CD14-positive monocyte (primary cell): Measurements from ENCODE around the gene PDE4D. TPM values are rescaled to one million over a fixed set of nuclear protein-coding genes. Genes with fewer than 3 reads are reported as not detected.

ENCODE experiments used
- DNase-seq, 3 donors: peaks; one replicate each; pipeline ENCODE4 v3.0.0-alpha.2; 2011 to 2022
- H2AFZ ChIP-seq: 2 replicates; pipeline ENCODE4 v1.6.0; 2012; ENCODE audit warnings: mild to moderate bottlenecking, low read depth, low read length, inconsistent platforms; ENCODE audit not compliant: insufficient read depth, poor library complexity, severe bottlenecking
- H3K27ac ChIP-seq, 2 donors: 1 replicate in 1 of 2; 2 replicates in 1 of 2; pipeline ENCODE4 v1.5.1; 2012 to 2013; ENCODE audit warnings: low read length in 2 of 2, control low read depth in 1 of 2, inconsistent platforms in 1 of 2, low read depth in 1 of 2, mild to moderate bottlenecking in 1 of 2
- H3K27me3 ChIP-seq, 2 donors: one replicate each; pipeline versions ENCODE4 v1.6.0 to v1.6.1; 2011 to 2013; ENCODE audit warnings: low read length in 2 of 2; ENCODE audit not compliant: control insufficient read depth in 2 of 2, insufficient read depth in 2 of 2
- H3K36me3 ChIP-seq, 2 donors: replicated peaks in 1 of 2; 1 replicate in 1 of 2; 2 replicates in 1 of 2; pipeline versions ENCODE4 v1.5.1 to v1.6.1; 2012 to 2013; ENCODE audit warnings: low read length in 2 of 2, control low read depth in 1 of 2, inconsistent platforms in 1 of 2, mild to moderate bottlenecking in 1 of 2; ENCODE audit not compliant: insufficient read depth in 2 of 2, control insufficient read depth in 1 of 2
- H3K4me1 ChIP-seq, 2 donors: 1 replicate in 1 of 2; 2 replicates in 1 of 2; pipeline versions ENCODE4 v1.5.1 to v1.6.1; 2012 to 2013; ENCODE audit warnings: low read length in 2 of 2, control low read depth in 1 of 2, inconsistent platforms in 1 of 2, mild to moderate bottlenecking in 1 of 2, moderate library complexity in 1 of 2; ENCODE audit not compliant: insufficient read depth in 2 of 2, control insufficient read depth in 1 of 2
- H3K4me2 ChIP-seq: replicated peaks from 2 replicates; pipeline ENCODE3; 2012; ENCODE audit warnings: low read length, moderate library complexity, mild to moderate bottlenecking; ENCODE audit not compliant: poor library complexity, severe bottlenecking; ENCODE audit errors: extremely low read depth
- H3K4me3 ChIP-seq, 3 experiments: fragments of 200-600 bp in 1 of 3; sonication (generic) in 1 of 3; replicated peaks in 1 of 3; 1 replicate in 2 of 3; 2 replicates in 1 of 3; pipeline ENCODE4 v1.5.1; 2011 to 2013; ENCODE audit warnings: low read length in 3 of 3, mild to moderate bottlenecking in 3 of 3, control low read depth in 2 of 3, low read depth in 2 of 3, inconsistent platforms in 1 of 3, moderate library complexity in 1 of 3
- H3K79me2 ChIP-seq: 2 replicates; pipeline ENCODE4 v1.6.0; 2012; ENCODE audit warnings: mild to moderate bottlenecking, control low read depth, inconsistent platforms, low read length, moderate library complexity; ENCODE audit not compliant: insufficient read depth
- H3K9ac ChIP-seq: 2 replicates; pipeline ENCODE4 v1.6.0; 2017; ENCODE audit warnings: low read length, mild to moderate bottlenecking; ENCODE audit not compliant: insufficient read depth, poor library complexity, severe bottlenecking
- H3K9me3 ChIP-seq, 2 donors: replicated peaks in 1 of 2; 1 replicate in 1 of 2; 2 replicates in 1 of 2; pipeline versions ENCODE4 v1.5.1 to v1.6.1; 2012 to 2013; ENCODE audit warnings: low read length in 2 of 2, control low read depth in 1 of 2; ENCODE audit not compliant: control insufficient read depth in 1 of 2, insufficient read depth in 1 of 2
- H4K20me1 ChIP-seq: 2 replicates; pipeline ENCODE4 v1.6.0; 2012; ENCODE audit warnings: mild to moderate bottlenecking, low read length, control low read depth, moderate library complexity; ENCODE audit not compliant: insufficient read depth
- H3K27ac Mint-ChIP-seq, 7 donors: one replicate each; pipeline ENCODE4 v1.8.0; 2020; ENCODE audit warnings: mild to moderate bottlenecking in 7 of 7, mixed read lengths in 7 of 7, moderate library complexity in 6 of 7, inconsistent platforms in 2 of 7
- H3K27me3 Mint-ChIP-seq, 3 donors: one replicate each; pipeline ENCODE4 v1.8.0; 2021 to 2022; ENCODE audit warnings: low read depth in 3 of 3, mild to moderate bottlenecking in 3 of 3, mixed read lengths in 3 of 3, moderate library complexity in 3 of 3, inconsistent platforms in 1 of 3
- H3K36me3 Mint-ChIP-seq, 2 donors: one replicate each; pipeline ENCODE4 v1.8.0; 2020; ENCODE audit warnings: mixed read lengths in 2 of 2, inconsistent platforms in 1 of 2, mild to moderate bottlenecking in 1 of 2
- H3K4me1 Mint-ChIP-seq: one replicate; pipeline ENCODE4 v1.8.0; 2020; ENCODE audit warnings: mild to moderate bottlenecking, mixed read lengths
- H3K4me3 Mint-ChIP-seq, 2 donors: one replicate each; pipeline ENCODE4 v1.8.0; 2020; ENCODE audit warnings: mild to moderate bottlenecking in 2 of 2, mixed read lengths in 2 of 2, moderate library complexity in 1 of 2
- H3K9me3 Mint-ChIP-seq, 7 donors: one replicate each; pipeline ENCODE4 v1.8.0; 2020 to 2022; ENCODE audit warnings: mixed read lengths in 7 of 7, mild to moderate bottlenecking in 6 of 7, moderate library complexity in 6 of 7, inconsistent platforms in 2 of 7
- CTCF ChIP-seq: fragments of 200-600 bp; IDR thresholded peaks from one replicate; pipeline ENCODE4 v1.8.0; 2022; ENCODE audit warnings: antibody characterized with exemption, mild to moderate bottlenecking
- WGBS: methylation state at CpG from one replicate; pipeline ENCODE4 v1.1.5; 2013; ENCODE audit warnings: missing lambda C conversion rate; ENCODE audit not compliant: insufficient coverage; 5-methylcytosine and 5-hydroxymethylcytosine counted together
- intact Hi-C, 2 donors: fragments of 100-400 bp; cut with micrococcal nuclease; formaldehyde crosslinking; loops; one replicate each; pipeline versions ENCODE4 v1.15.0 to v1.15.1; 2023
- polyA plus RNA-seq, 3 donors: library from polyadenylated mRNA; depleted of rRNA in 1 of 3; unstranded in 2 of 3; stranded (reverse) in 1 of 3; fragments of 300-500 nt in 2 of 3; fragments of >200 nt in 1 of 3; fragmentation: Illumina TruSeq in 2 of 3; gene quantifications; 1 replicate in 2 of 3; 2 replicates in 1 of 3; pipeline ENCODE4 v1.2.3, GENCODE V29; 2012 to 2021

The PDE4D gene
- polyA plus RNA-seq, 3 donors = 1.9 to 3.4 (median 2.8) TPM

GRCh38 chr5:59433174-59433573 is 460.4 kb downstream of the PDE4D start:
- Mint-ChIP-seq H3K4me1 (no peaks in the 10 kb centered on the region), H3K4me3 (no peak overlapping the region), H3K9me3 (no peaks in the 10 kb centered on the region), H3K27me3 (no peaks in the 10 kb centered on the region), H3K27ac (no peak overlapping the region), H3K36me3 (peaks cover 4% of the 10 kb centered on the region in 2 donors)
- DNase-seq = no peak
- no peak overlapping the region for H3K9ac ChIP-seq
- H3K79me2 ChIP-seq = no peaks in the 10 kb centered on the region
- WGBS = no CpG with 5 or more reads among the region's 1 CpG
- no peak overlapping the region for H3K4me2 ChIP-seq
- H3K27me3 ChIP-seq = no peaks in the 10 kb centered on the region
- no peaks in the 10 kb centered on the region for H3K4me1 ChIP-seq
- no peak overlapping the region for H2AFZ ChIP-seq
- no peak for TF ChIP-seq CTCF
- H3K9me3 ChIP-seq = no peaks in the 10 kb centered on the region
- no peak overlapping the region for H3K27ac ChIP-seq
- H4K20me1 ChIP-seq = no peaks in the 10 kb centered on the region
- H3K36me3 ChIP-seq = no peaks in the 10 kb centered on the region
- intact Hi-C loops = no loop called here
- no peak overlapping the region for H3K4me3 ChIP-seq

- Histone ChIP-seq H2AFZ (no peak overlapping the region), H3K27ac (no peak overlapping the region), H3K36me3 (no peaks in the 10 kb centered on the region), H3K4me2 (no peak overlapping the region), H3K4me3 (no peak overlapping the region), H3K9ac (no peak overlapping the region), H3K79me2 (no peaks in the 10 kb centered on the region), H4K20me1 (no peaks in the 10 kb centered on the region), H3K27me3 (no peaks in the 10 kb centered on the region), H3K4me1 (no peaks in the 10 kb centered on the region), H3K9me3 (no peaks in the 10 kb centered on the region)
- no peak for TF ChIP-seq CTCF
- H3K4me1 Mint-ChIP-seq = no peaks in the 10 kb centered on the region
- no peak overlapping the region for H3K27ac Mint-ChIP-seq
- no peak overlapping the region for H3K4me3 Mint-ChIP-seq
- WGBS = no CpG with 5 or more reads among the region's 9 CpGs
- H3K36me3 Mint-ChIP-seq = peaks cover 4 to 5% of the 10 kb centered on the region in 2 donors
- DNase-seq = no peak
- H3K9me3 Mint-ChIP-seq = no peaks in the 10 kb centered on the region
- no peaks in the 10 kb centered on the region for H3K27me3 Mint-ChIP-seq
- intact Hi-C loops = no loop called here
These were observed 463.4 kb downstream of the PDE4D start for GRCh38 chr5:59430066-59430685.
